GM12878 (cell line): ENCODE data around the gene CALHM3. TPM values are rescaled to one million over a fixed set of nuclear protein-coding genes. Genes with fewer than 3 reads are reported as not detected.
A peak's percentile ranks its signal among the peaks of the same experiment; 100 is the strongest.

Experiments
- ATAC-seq: fragments of 200-7000 bp; cut with Tn5 transposase; 3 replicates; pipeline ENCODE4 v1.9.1; 2020; ENCODE audit warnings: mild to moderate bottlenecking, moderate library complexity
- BruUV-seq: library from RNA; stranded (reverse); fragments of 400-500 nt; replicated peaks from 2 replicates; lab custom pipeline; 2021; lab: Mats Ljungman, UMichigan
- CTCF ChIA-PET: fragments of 300-600 bp; sonication (Branson Sonifier 250); formaldehyde crosslinking; extraction: SDS; loops from one replicate; lab custom pipeline; 2021; ENCODE audit warnings: inconsistent platforms; lab: Yijun Ruan, JAX
- POLR2A ChIA-PET: fragments of 350-600 bp; formaldehyde crosslinking; extraction: SDS; loops from one replicate; lab custom pipeline; 2021; ENCODE audit warnings: inconsistent platforms; lab: Charles Lee
- RAD21 ChIA-PET: fragments of 300-600 bp; sonication (Branson Sonifier 250); formaldehyde crosslinking; loops from one replicate; lab custom pipeline; 2023; ENCODE audit warnings: antibody characterized with exemption; ENCODE audit not compliant: unreplicated experiment; lab: Charles Lee
- SMC1A ChIA-PET: fragments of 300-600 bp; sonication (Branson Sonifier 250); formaldehyde crosslinking; loops from one replicate; lab custom pipeline; 2023; ENCODE audit not compliant: unreplicated experiment, uncharacterized antibody; lab: Charles Lee
- DNase-seq: peaks from one replicate; pipeline ENCODE4 v3.0.0-alpha.2; 2011; ENCODE audit warnings: low read depth, low spot score
- FAIRE-seq: peaks from 3 replicates; lab custom pipeline; 2011; peaks lifted over from hg19 to GRCh38; lab: Jason Lieb, UNC
- H2AFZ ChIP-seq: 2 replicates; pipeline ENCODE4 v1.6.0; 2011; ENCODE audit warnings: low read depth, low read length, control low read depth; ENCODE audit not compliant: control insufficient read depth
- H3K27ac ChIP-seq: 2 replicates; pipeline ENCODE4 v1.5.1; 2011; ENCODE audit warnings: control low read depth; ENCODE audit not compliant: control insufficient read depth, insufficient read depth
- H3K27me3 ChIP-seq, 2 experiments: replicated peaks in 1 of 2; 2 replicates each; pipeline versions ENCODE4 v1.6.0 to v1.6.1; 2011; ENCODE audit warnings: low read length in 1 of 2; ENCODE audit not compliant: control insufficient read depth in 2 of 2, insufficient read depth in 2 of 2
- H3K36me3 ChIP-seq, 2 experiments: 2 replicates each; pipeline ENCODE4 v1.5.1; 2011; ENCODE audit warnings: low read length in 1 of 2; ENCODE audit not compliant: control insufficient read depth in 2 of 2, insufficient read depth in 2 of 2
- H3K4me1 ChIP-seq: 2 replicates; pipeline ENCODE4 v1.6.1; 2011; ENCODE audit warnings: mild to moderate bottlenecking, low read length, moderate library complexity, mixed read lengths; ENCODE audit not compliant: control insufficient read depth, insufficient read depth
- H3K4me2 ChIP-seq: 2 replicates; pipeline ENCODE4 v1.6.0; 2011; ENCODE audit warnings: control low read depth; ENCODE audit not compliant: control insufficient read depth, insufficient read depth
- H3K4me3 ChIP-seq: fragments of 200-600 bp; sonication (generic); 2 replicates; pipeline ENCODE4 v1.5.1; 2016
- H3K79me2 ChIP-seq: 2 replicates; pipeline ENCODE4 v1.6.0; 2011; ENCODE audit warnings: low read length; ENCODE audit not compliant: control insufficient read depth, insufficient read depth
- H3K9ac ChIP-seq: 2 replicates; pipeline ENCODE4 v1.8.0; 2011; ENCODE audit warnings: low read length, control low read depth, mixed read lengths; ENCODE audit not compliant: control insufficient read depth, insufficient read depth
- H3K9me3 ChIP-seq: replicated peaks from 3 replicates; pipeline ENCODE4 v1.5.1; 2011; ENCODE audit warnings: mild to moderate bottlenecking, low read length; ENCODE audit not compliant: control insufficient read depth, insufficient read depth
- H4K20me1 ChIP-seq: 2 replicates; pipeline ENCODE4 v1.6.0; 2011; ENCODE audit not compliant: control insufficient read depth, insufficient read depth
- NBN ChIP-seq: fragments of 450-650 bp; IDR thresholded peaks from 2 replicates; pipeline ENCODE4 v1.6.1; 2016
- PAX8 ChIP-seq: fragments of 450-650 bp; IDR thresholded peaks from 2 replicates; pipeline ENCODE4 v1.6.1; 2017; ENCODE audit warnings: mild to moderate bottlenecking, moderate library complexity
- RAD21 ChIP-seq: IDR thresholded peaks from 2 replicates; pipeline ENCODE4 v1.6.1; 2011; ENCODE audit warnings: mild to moderate bottlenecking, low read depth, low read length, moderate library complexity; ENCODE audit not compliant: insufficient read depth
- SMC3 ChIP-seq: IDR thresholded peaks from 2 replicates; pipeline ENCODE4 v1.6.1; 2011; ENCODE audit warnings: low read length, improper control_type of control experiment, borderline replicate concordance
- SPI1 ChIP-seq: IDR thresholded peaks from 2 replicates; pipeline ENCODE4 v1.6.1; 2011; ENCODE audit warnings: low read depth, mild to moderate bottlenecking, low read length, moderate library complexity, borderline replicate concordance; ENCODE audit not compliant: insufficient read depth
- WGBS: methylation state at CpG from one replicate; pipeline ENCODE4 v1.1.6; 2016; ENCODE audit warnings: low lambda C conversion rate; ENCODE audit not compliant: insufficient replicate concordance, insufficient coverage; ENCODE audit errors: missing lambda C conversion rate; 5-methylcytosine and 5-hydroxymethylcytosine counted together
- in situ Hi-C: fragments of 300-500 bp; cut with MboI; formaldehyde crosslinking; loops from 9 replicates; pipeline ENCODE4 v1.14.3; 2018; ENCODE audit warnings: mixed read lengths
- intact Hi-C: fragments of 100-400 bp; cut with micrococcal nuclease; formaldehyde crosslinking; loops from one replicate; pipeline ENCODE4 v1.14.2; 2022; ENCODE audit not compliant: unreplicated experiment
- polyA plus RNA-seq, 11 experiments: library from polyadenylated mRNA; depleted of rRNA in 4 of 11; unstranded in 6 of 11; stranded (reverse) in 5 of 11; fragments of >200 nt; fragmentation: Nextera tagmentation in 4 of 11; fragmentation: Illumina TruSeq in 1 of 11; extraction: Ambion mirVana in 4 of 11; extraction: Trizol in 1 of 11; gene quantifications; 1 replicate in 1 of 11; 2 replicates in 10 of 11; pipeline versions ENCODE4 v1.2.1 to v1.2.3, GENCODE V29; 2011 to 2016; ENCODE audit warnings: inconsistent platforms in 2 of 11, missing spikeins in 2 of 11, low read depth in 1 of 11
- total RNA-seq, 4 experiments: library from RNA; depleted of rRNA in 3 of 4; stranded (reverse); fragments of >200 nt in 3 of 4; fragmentation: Illumina TruSeq in 1 of 4; extraction: Trizol in 1 of 4; gene quantifications; 2 replicates each; pipeline versions ENCODE4 v1.2.1 to v1.2.3, GENCODE V29; 2013 to 2021
- TF ChIP-seq, protein P1 (sequence below), 3 experiments: IDR thresholded peaks in 2 of 3; conservative IDR thresholded peaks in 1 of 3; 2 replicates each; pipeline ENCODE4 v1.5.1; 2011; ENCODE audit warnings: low read depth in 3 of 3, low read length in 3 of 3, mild to moderate bottlenecking in 3 of 3, control low read depth in 2 of 3, moderate library complexity in 2 of 3, inconsistent platforms in 1 of 3, mixed read lengths in 1 of 3; ENCODE audit not compliant: control insufficient read depth in 2 of 3, insufficient read depth in 1 of 3; ENCODE audit errors: extremely low read depth in 1 of 3
- TF ChIP-seq, protein P2 (sequence below): fragments of 150-350 bp; IDR thresholded peaks from 2 replicates; pipeline ENCODE4 v1.6.1; 2014; ENCODE audit warnings: mild to moderate bottlenecking, low read depth, low read length

CALHM3 gene
- total and polyA plus RNA-seq, 10 of the 15 experiments (the other 5 are each of a cell fraction or from before 2014, with no cell fraction given) = 0.03 to 0.42 (median 0.11) TPM; not detected in 5

DNA sequence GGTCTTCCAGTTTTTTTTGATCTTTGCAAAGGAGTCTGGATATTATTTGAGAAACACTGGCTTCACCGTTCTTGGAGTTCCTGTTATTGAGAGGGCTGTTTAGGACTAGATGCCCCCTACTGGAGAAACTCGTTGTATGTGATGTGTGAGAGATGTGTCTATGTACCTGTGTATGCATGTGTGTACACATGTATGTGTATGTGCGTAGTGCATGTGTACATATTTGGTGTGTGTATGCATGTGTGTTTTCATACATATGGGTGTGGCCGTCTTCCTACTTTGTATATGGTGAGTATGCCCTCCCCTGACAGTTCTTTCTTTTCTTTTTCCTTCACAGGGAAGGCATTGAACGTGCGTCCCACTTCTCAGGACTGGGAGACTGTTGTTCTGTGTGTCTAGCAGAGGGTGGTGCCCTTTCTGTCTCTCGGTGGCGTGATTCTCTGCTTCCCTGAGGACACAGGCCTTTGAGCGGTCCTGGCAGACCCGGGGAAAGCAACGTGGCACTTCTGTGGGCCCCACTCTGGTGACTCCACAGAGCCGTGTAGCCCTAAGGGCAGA, 3.0 kb upstream of the CALHM3 start:
- ChIA-PET SMC1A (interaction anchor here (0.8 to 3.2 kb wide), 9 partner anchors 8 to 647 kb away, joined by 3 to 32 read pairs (median 3); partner anchors contain the start of genes ATP5MK and PDCD11), CTCF (interaction anchor here (0.8 to 10.6 kb wide), 9 partner anchors 16 to 204 kb away, joined by 3 to 195 read pairs (median 7); partner anchors contain the start of gene CALHM2), RAD21 (interaction anchor here (1.7 kb wide), 1 partner anchor 10 kb away, joined by 11 read pairs; no protein-coding TSS in a partner anchor), POLR2A (no interaction called here)
- in situ Hi-C loops = no loop called here
- Histone ChIP-seq H3K9me3 (no peaks in the 10 kb centered on the region), H3K27ac (no peak overlapping the region), H3K79me2 (no peaks in the 10 kb centered on the region), H3K4me1 (no peaks in the 10 kb centered on the region), H3K27me3 (no peaks in the 10 kb centered on the region), H4K20me1 (no peaks in the 10 kb centered on the region), H3K9ac (no peak overlapping the region), H2AFZ (no peak overlapping the region), H3K4me2 (no peak overlapping the region), H3K36me3 (no peaks in the 10 kb centered on the region), H3K4me3 (no peak overlapping the region)
- FAIRE-seq = peak; percentile 98
- TF ChIP-seq, protein P1, sequence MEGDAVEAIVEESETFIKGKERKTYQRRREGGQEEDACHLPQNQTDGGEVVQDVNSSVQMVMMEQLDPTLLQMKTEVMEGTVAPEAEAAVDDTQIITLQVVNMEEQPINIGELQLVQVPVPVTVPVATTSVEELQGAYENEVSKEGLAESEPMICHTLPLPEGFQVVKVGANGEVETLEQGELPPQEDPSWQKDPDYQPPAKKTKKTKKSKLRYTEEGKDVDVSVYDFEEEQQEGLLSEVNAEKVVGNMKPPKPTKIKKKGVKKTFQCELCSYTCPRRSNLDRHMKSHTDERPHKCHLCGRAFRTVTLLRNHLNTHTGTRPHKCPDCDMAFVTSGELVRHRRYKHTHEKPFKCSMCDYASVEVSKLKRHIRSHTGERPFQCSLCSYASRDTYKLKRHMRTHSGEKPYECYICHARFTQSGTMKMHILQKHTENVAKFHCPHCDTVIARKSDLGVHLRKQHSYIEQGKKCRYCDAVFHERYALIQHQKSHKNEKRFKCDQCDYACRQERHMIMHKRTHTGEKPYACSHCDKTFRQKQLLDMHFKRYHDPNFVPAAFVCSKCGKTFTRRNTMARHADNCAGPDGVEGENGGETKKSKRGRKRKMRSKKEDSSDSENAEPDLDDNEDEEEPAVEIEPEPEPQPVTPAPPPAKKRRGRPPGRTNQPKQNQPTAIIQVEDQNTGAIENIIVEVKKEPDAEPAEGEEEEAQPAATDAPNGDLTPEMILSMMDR (IDR thresholded peaks at IDR 0.05 in 2 of 3, conservative IDR thresholded peaks at IDR 0.05 in 1 of 3; ENCODE audit: control insufficient read depth in 2 of 3, extremely low read depth in 1 of 3, insufficient read depth in 1 of 3, low read depth in 3 of 3, low read length in 3 of 3) = peak; percentile 67 to 82 (median 76)
- peak; percentile 87; the same call in 1 of the 2 replicates for TF ChIP-seq SMC3
- TF ChIP-seq RAD21 = peak; percentile 83
- no peak for TF ChIP-seq NBN
- peak; percentile 57; the same call in 1 of the 2 replicates for TF ChIP-seq SPI1
- TF ChIP-seq, protein P2, sequence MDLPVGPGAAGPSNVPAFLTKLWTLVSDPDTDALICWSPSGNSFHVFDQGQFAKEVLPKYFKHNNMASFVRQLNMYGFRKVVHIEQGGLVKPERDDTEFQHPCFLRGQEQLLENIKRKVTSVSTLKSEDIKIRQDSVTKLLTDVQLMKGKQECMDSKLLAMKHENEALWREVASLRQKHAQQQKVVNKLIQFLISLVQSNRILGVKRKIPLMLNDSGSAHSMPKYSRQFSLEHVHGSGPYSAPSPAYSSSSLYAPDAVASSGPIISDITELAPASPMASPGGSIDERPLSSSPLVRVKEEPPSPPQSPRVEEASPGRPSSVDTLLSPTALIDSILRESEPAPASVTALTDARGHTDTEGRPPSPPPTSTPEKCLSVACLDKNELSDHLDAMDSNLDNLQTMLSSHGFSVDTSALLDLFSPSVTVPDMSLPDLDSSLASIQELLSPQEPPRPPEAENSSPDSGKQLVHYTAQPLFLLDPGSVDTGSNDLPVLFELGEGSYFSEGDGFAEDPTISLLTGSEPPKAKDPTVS = no peak
- TF ChIP-seq PAX8 = peak; percentile 90; the same call in 1 of the 2 replicates
- intact Hi-C loops = loop anchor here (1.0 to 5.0 kb wide), 2 partner anchors 35 to 66 kb away; no protein-coding TSS in a partner anchor
- peak; percentile 93 for ATAC-seq
- no peak for DNase-seq
- BruUV-seq = no TSS peak
- WGBS = 50% methylated on average over 12 of the region's 12 CpGs
